GM20431 (cell line): ENCODE data around the gene TSC22D2.

Experiments
- in situ Hi-C: fragments of 300-500 bp; cut with MseI, MboI; formaldehyde crosslinking; loops from one replicate; pipeline ENCODE4 v1.15.0; 2020; ENCODE audit warnings: low sequenced_read_pairs; ENCODE audit not compliant: unreplicated experiment

TSC22D2 gene

DNA sequence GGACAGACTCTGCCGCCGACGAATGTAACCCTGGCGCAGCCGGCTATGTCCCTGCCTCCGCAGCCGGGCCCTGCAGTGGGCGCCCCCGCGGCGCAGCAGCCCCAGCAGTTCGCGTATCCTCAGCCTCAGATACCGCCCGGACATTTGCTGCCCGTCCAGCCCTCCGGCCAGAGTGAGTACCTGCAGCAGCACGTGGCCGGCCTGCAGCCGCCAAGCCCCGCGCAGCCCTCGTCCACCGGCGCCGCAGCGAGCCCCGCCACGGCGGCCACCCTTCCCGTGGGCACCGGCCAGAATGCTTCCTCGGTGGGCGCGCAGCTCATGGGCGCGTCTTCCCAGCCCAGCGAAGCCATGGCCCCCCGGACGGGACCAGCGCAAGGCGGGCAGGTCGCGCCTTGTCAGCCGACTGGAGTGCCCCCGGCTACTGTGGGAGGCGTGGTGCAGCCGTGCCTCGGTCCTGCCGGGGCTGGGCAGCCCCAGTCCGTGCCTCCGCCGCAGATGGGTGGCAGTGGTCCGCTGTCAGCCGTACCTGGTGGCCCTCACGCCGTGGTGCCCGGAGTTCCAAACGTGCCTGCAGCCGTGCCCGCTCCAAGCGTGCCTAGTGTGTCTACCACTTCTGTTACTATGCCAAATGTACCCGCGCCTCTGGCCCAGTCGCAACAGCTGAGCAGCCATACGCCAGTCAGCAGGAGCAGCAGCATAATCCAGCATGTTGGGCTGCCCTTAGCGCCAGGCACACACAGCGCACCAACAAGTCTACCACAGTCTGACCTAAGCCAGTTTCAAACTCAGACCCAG lies 2.4 kb downstream of the TSC22D2 start:
- in situ Hi-C loops, result no loop called here

DNA sequence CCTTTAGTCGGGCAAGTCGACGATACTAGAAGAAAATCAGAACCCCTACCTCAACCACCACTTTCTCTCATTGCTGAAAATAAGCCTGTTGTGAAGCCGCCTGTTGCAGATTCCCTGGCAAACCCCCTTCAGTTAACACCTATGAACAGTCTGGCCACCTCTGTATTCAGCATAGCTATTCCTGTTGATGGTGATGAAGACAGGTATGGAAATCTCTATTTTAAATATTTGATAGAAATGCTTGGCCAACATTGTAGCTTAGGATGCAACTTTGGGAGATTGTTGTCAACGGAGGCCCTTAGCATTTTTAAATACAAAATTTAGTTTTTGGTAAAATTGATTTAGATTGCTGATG lies 3.0 kb downstream of the TSC22D2 start:
- in situ Hi-C loops, result no loop called here

DNA sequence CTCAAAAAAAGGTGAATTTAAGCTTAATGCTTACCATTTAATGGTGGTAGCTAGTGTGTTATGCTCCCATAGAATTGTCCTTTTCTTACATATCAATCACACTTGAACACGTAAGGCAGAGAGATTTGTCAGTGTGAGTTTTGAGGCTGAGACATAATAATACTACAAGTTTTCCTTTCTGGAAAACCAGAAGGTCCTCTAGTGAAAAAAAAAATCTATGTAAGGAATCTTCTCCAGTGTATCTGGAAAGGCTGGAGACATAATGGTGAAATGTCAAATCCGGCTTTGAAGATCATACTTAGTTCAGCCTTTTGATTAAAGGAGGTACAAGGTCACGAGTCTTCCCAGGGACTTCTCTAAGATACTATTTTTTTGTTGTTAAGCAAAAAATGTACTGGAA lies 3.4 kb downstream of the TSC22D2 start:
- in situ Hi-C loops, result no loop called here

GRCh38 chr3:150411976-150412375 lies 3.9 kb downstream of the TSC22D2 start:
- in situ Hi-C loops, result no loop called here

GRCh38 chr3:150412561-150413231 lies 4.6 kb downstream of the TSC22D2 start:
- in situ Hi-C loops, result no loop called here

DNA sequence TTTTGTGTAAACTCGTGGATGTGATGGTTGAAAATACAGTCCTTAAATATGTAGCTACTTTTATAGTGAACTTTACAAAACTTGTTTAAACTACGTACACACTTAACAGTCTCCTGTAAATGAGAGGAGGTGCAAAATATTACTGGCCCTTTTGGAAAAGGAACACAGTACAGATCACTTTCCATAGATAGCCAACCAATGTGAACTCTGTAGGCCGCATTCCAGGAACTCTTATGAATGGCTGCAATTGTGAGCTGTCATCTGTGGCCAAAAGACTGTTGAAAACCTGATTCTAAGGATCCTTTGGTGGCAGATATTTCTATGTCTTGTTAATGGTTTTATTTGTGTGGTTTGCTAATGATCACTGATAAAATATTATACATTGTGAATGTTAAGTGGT lies 6.2 kb downstream of the TSC22D2 start:
- in situ Hi-C loops, result no loop called here

GRCh38 chr3:150414959-150415358 lies 6.9 kb downstream of the TSC22D2 start:
- in situ Hi-C loops, result no loop called here

DNA sequence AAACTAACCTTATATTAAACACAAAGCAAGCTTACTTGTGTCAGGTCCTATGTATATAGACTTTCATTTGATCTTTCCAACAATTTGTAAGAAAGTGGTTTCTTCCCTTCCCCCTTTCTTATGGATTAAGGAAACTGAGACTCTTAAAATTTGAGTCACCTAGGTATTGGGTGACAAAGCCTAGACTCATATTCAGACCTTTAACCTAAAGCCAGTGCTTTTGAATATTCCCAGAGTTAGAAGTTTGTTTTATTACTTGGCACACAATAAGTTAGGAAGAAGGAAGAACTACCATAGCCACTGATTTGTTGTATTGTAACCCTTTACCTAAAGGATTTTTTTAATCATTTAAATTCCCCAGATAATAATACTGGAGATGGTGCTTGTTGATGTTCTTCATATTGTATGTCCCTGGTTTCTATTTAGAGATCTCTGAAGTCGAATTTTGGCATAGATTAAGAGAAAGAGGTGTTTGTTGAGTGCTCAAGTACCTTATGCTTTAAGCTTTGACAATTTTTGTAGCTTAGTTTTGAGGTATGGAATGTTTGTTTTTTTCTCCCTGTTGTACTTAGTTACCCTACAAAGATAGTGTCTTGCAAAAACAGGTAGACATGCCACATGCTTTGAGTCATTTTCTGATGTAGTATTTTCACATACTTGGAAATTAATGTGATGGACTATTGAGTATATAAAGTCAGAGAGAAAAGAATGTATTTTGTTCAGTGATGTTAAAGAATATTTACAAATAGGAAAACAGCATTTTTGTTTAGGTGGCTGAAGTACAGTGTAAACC lies 11.2 kb downstream of the TSC22D2 start:
- in situ Hi-C loops, result no loop called here

DNA sequence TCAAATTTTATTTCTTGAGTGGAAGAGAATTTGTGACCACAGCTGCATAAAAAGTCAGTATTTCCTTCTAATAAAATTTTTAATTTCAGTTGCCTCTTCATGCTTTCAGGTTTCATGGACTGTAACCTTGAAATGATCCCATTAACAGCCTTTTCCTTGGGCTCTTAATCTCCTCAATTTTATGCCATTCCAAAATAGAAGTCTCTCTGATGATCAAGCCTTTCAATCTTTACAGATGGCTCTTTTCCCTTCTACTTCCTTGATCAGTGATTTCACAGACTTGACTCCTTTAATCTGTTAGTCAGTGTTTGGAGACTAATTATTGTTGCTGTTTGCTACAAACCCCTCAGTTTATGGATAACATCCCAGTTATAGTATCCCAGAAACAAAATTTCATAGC lies 11.9 kb downstream of the TSC22D2 start:
- in situ Hi-C loops, result no loop called here

DNA sequence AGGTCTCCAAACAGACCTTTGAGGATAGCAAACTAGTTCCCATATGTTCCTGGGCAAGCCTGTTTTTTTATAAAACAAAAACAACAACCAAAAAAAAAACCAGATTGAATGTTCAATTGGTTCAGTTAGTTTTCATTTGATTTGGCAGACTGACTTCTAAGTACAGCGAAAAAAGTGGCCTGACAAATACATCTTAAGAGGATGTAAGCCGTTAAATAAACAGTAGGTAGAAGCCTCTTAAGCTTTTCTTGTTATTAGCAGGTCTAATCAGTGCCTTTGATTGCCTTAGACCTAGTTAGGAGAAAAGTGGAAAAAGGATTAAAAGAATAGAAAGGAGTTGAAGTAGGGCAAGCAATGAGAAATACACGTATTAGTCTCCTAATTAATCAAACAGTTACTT lies 13.2 kb downstream of the TSC22D2 start:
- in situ Hi-C loops, result no loop called here

DNA sequence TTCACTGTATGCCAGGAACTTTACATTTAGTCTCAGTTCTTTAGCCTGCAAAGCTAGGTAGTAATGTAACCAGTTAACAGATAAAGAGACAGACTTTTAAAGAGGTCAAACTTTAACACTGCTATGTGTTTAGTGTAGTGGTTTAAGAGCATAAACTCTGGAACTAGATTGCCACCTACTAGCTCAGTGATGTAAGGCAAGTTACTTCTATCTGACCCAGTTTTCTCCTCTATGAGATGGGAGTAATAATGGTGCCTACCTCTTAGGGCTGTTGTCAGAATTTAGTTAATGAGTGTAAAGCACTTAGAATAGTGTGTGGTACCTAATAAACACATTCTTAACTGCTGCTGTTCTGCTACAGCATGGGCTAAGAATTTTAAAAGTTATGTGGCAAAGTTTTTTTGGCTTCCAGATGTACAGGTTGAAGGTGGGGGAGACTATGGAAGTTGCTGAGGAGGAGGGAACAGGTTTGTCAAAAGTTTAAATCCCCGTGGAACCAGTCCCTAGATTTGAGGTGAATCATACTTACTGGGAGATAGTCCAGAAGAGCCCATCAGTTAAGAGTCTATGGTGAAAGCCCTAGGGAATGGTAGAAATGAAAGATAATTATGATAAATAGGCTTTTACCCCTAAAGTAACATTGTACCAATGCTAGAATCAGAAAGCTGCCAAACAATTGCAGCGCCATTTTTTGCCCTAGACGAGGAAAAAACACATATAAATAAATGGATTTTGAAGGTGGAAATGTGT lies 13.9 kb downstream of the TSC22D2 start:
- in situ Hi-C loops, result no loop called here

DNA sequence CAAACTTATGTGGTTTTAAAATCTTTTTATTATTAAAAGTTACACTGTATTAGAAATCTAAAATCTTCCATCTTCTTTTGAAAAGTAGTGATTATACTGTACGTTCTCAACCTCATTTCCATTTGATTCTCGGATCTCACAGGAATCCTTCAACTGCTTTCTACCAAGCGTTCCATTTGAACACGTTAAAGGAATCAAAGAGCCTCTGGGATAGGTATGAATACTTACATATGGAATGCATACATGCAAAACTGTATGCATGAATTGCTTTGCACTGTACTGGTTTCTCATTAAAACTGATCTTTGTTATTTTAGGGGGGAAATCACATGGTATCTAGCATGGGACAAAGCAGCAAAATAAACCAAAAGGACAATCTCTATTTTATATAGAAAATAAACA lies 14.8 kb downstream of the TSC22D2 start:
- in situ Hi-C loops, result no loop called here

DNA sequence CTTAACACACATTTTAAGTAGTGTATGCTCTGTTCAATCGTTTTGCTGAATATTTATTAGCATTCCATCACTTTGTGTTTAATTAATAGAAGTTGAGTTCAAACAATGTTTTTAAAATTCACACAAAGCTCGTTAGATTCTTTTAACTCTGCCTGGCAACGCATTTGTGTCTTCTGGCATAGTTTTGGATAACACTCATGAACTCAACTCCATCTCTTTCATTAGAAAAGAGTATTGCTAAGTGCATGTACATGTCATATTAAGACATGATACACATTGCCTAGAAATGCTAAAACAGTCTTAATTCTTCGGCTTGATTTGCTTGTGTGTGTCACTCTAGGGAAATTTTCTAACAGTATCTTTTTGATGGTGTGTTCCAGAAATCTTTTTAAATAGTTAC lies 15.7 kb downstream of the TSC22D2 start:
- in situ Hi-C loops, result no loop called here

GRCh38 chr3:150426292-150426691 lies 18.2 kb downstream of the TSC22D2 start:
- in situ Hi-C loops, result no loop called here

DNA sequence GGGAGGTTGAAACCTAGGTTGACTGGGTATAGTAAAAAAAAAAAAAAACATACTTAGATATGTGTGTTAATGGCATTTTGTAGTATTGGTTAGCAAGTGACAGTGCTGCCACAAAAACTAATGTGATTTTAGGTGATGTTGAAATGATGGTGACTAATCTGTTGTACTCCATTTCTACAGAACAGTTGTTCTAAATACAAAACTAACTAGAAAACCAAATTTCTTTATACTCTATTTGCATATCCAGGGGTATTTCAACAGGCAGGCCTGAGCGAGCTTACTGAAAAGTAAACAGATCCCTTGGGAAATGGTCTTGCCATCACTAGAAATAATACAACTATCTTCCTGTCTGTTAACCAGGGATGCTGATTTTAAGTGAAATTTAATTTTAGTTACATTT lies 20.5 kb downstream of the TSC22D2 start:
- in situ Hi-C loops, result no loop called here

- in situ Hi-C loops, result no loop called here
Observed at GRCh38 chr3:150429767-150430671, 21.9 kb downstream of the TSC22D2 start.

DNA sequence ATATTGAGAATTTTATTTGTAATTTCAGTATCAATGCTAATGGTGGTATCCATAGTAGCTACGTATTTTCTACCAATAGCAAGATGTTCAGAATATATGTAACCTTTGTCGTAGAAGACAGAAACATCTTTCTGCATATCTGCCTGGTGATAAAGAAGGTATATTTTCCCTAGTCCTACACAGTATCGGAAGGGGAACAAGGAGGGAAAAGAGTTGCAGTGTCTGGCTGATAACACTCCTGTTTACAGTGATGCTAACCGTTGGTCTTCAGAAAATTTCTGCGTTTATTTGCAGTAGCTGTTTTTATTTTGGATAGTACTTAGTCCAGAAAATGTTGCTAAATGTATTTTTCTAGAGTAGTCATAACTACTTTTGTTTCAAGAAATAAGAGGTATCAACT lies 25.2 kb downstream of the TSC22D2 start:
- in situ Hi-C loops, result no loop called here

GRCh38 chr3:150434234-150434633 lies 26.1 kb downstream of the TSC22D2 start:
- in situ Hi-C loops, result no loop called here

DNA sequence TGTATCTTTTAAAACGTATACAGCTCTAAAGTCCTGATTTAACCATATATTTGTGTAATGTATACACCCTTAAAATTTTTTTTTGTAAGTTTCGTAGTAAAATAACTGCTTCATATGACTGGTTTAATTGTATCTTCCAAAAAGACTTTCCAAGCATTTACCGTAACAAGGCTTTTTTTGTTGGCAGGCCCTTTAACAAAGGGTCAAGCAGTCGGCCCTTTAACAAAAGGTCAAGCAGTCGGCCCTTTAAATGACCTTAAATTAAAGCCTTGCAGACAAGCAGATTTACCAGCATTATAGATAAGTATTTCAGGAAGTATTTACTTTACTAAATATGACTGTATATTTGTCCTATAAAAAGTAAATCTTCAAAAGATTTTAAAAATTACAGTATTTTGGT lies 28.1 kb downstream of the TSC22D2 start:
- in situ Hi-C loops, result no loop called here
